Measurements from ENCODE around the gene MCHR1.

GRCh38 chr22:40635940-40636379, 43.3 kb upstream of the MCHR1 start:
- TF ChIP-seq CTCF (IDR thresholded peaks at IDR 0.05) (no peak), JUN (CRISPR knock-in tag; IDR thresholded peaks at IDR 0.05) (no peak)
- TF ChIP-seq, protein P1, sequence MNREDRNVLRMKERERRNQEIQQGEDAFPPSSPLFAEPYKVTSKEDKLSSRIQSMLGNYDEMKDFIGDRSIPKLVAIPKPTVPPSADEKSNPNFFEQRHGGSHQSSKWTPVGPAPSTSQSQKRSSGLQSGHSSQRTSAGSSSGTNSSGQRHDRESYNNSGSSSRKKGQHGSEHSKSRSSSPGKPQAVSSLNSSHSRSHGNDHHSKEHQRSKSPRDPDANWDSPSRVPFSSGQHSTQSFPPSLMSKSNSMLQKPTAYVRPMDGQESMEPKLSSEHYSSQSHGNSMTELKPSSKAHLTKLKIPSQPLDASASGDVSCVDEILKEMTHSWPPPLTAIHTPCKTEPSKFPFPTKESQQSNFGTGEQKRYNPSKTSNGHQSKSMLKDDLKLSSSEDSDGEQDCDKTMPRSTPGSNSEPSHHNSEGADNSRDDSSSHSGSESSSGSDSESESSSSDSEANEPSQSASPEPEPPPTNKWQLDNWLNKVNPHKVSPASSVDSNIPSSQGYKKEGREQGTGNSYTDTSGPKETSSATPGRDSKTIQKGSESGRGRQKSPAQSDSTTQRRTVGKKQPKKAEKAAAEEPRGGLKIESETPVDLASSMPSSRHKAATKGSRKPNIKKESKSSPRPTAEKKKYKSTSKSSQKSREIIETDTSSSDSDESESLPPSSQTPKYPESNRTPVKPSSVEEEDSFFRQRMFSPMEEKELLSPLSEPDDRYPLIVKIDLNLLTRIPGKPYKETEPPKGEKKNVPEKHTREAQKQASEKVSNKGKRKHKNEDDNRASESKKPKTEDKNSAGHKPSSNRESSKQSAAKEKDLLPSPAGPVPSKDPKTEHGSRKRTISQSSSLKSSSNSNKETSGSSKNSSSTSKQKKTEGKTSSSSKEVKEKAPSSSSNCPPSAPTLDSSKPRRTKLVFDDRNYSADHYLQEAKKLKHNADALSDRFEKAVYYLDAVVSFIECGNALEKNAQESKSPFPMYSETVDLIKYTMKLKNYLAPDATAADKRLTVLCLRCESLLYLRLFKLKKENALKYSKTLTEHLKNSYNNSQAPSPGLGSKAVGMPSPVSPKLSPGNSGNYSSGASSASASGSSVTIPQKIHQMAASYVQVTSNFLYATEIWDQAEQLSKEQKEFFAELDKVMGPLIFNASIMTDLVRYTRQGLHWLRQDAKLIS (CRISPR knock-in tag; IDR thresholded peaks at IDR 0.05; ENCODE audit: borderline replicate concordance), result no peak
- TF ChIP-seq, protein P2, sequence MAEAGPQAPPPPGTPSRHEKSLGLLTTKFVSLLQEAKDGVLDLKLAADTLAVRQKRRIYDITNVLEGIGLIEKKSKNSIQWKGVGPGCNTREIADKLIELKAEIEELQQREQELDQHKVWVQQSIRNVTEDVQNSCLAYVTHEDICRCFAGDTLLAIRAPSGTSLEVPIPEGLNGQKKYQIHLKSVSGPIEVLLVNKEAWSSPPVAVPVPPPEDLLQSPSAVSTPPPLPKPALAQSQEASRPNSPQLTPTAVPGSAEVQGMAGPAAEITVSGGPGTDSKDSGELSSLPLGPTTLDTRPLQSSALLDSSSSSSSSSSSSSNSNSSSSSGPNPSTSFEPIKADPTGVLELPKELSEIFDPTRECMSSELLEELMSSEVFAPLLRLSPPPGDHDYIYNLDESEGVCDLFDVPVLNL (CRISPR knock-in tag; IDR thresholded peaks at IDR 0.05; ENCODE audit: borderline replicate concordance, low read depth), result no peak
